ENCODE results near the gene DAZ4.
"Not testable (repeated sequence)": the region's sequence is repeated elsewhere in the genome, so short reads cannot be mapped to it uniquely, and the experiment has no call there.

The DAZ4 gene

GRCh38 chrY:24833619-24834018, at the start of gene DAZ4:
Gene DAZ4 (plus strand): TSS chrY:24833919. CDS start chrY:24834127, 208 bp downstream.
- intact Hi-C loops (cut with micrococcal nuclease); H3K9me3 Mint-ChIP-seq; H3K4me1 Mint-ChIP-seq (ENCODE audit: low read depth); H3K4me3 Mint-ChIP-seq; H3K36me3 Mint-ChIP-seq (ENCODE audit: low read depth); H3K27ac Mint-ChIP-seq; H3K27me3 Mint-ChIP-seq: not testable (repeated sequence)

GRCh38 chrY:24813293-24813692, 20.4 kb upstream of the DAZ4 start, which contains the start of gene DAZ3:
Gene DAZ3 (minus strand): TSS chrY:24813393. CDS start chrY:24813185, 208 bp downstream.
- H3K36me3 Mint-ChIP-seq (ENCODE audit: low read depth); H3K4me1 Mint-ChIP-seq (ENCODE audit: low read depth); intact Hi-C loops (cut with micrococcal nuclease); H3K27ac Mint-ChIP-seq; H3K9me3 Mint-ChIP-seq; H3K27me3 Mint-ChIP-seq; H3K4me3 Mint-ChIP-seq: not testable (repeated sequence)

GRCh38 chrY:24821836-24822235, 11.9 kb upstream of the DAZ4 start:
- H3K9me3 Mint-ChIP-seq; H3K4me1 Mint-ChIP-seq (ENCODE audit: low read depth); H3K27ac Mint-ChIP-seq; H3K27me3 Mint-ChIP-seq; intact Hi-C loops (cut with micrococcal nuclease); H3K4me3 Mint-ChIP-seq; H3K36me3 Mint-ChIP-seq (ENCODE audit: low read depth): not testable (repeated sequence)

GRCh38 chrY:24824184-24824879, 9.4 kb upstream of the DAZ4 start:
- H3K4me3 Mint-ChIP-seq; H3K4me1 Mint-ChIP-seq (ENCODE audit: low read depth); H3K27ac Mint-ChIP-seq; H3K9me3 Mint-ChIP-seq; intact Hi-C loops (cut with micrococcal nuclease); H3K36me3 Mint-ChIP-seq (ENCODE audit: low read depth); H3K27me3 Mint-ChIP-seq: not testable (repeated sequence)

- H3K4me3 Mint-ChIP-seq; H3K27ac Mint-ChIP-seq; H3K4me1 Mint-ChIP-seq (ENCODE audit: low read depth); intact Hi-C loops (cut with micrococcal nuclease); H3K36me3 Mint-ChIP-seq (ENCODE audit: low read depth); H3K9me3 Mint-ChIP-seq; H3K27me3 Mint-ChIP-seq: not testable (repeated sequence)
Observed at GRCh38 chrY:24825069-24825468, 8.7 kb upstream of the DAZ4 start.

All from dendritic cell treated with granulocyte-macrophage colony-stimulating factor and Interleukin-4, amounts not matched to agents 40 ng/mL and 50 ng/mL, for 4 days (primary cell).